Measurements from ENCODE around the gene HSPB3. TPM values are rescaled to one million over a fixed set of nuclear protein-coding genes. Genes with fewer than 3 reads are reported as not detected.

Gene HSPB3
- total RNA-seq: not detected

GRCh38 chr5:54455413-54456157 is at the start of gene HSPB3:
TSS of gene HSPB3 (plus strand) at chr5:54455699. CDS start at chr5:54455790, 91 bp downstream.

Other genes starting within 250 kb of the HSPB3 start
- gene ARL15, start 145.1 kb upstream of the HSPB3 start, total RNA-seq: 10 to 100 TPM; 18.6 to 22.0 TPM
- 10 to 100 TPM; 23.4 to 28.3 TPM for gene SNX18, start 62.1 kb downstream of the HSPB3 start, total RNA-seq

Measured in melanocyte of skin (primary cell).